OCI-LY3 (cell line): ENCODE data around the gene ALOX5.

Experiments used
- H2AFZ ChIP-seq: fragments of 200-600, 300-600 bp; shearing (Covaris generic); 2 replicates; pipeline ENCODE4 v1.6.0; 2014; ENCODE audit warnings: antibody characterized with exemption, low read depth, low read length
- H3K27ac ChIP-seq: fragments of 200-600, 300-600 bp; sonication (generic); 2 replicates; pipeline ENCODE4 v1.5.1; 2014; ENCODE audit warnings: mild to moderate bottlenecking, low read length, moderate library complexity, mixed read lengths
- H3K27me3 ChIP-seq: fragments of 200-600, 300-600 bp; sonication (generic); 2 replicates; pipeline ENCODE4 v1.6.1; 2014; ENCODE audit warnings: low read depth, low read length, mixed read lengths
- H3K36me3 ChIP-seq: fragments of 200-600, 300-600 bp; sonication (generic); replicated peaks from 2 replicates; pipeline ENCODE3; 2014; ENCODE audit warnings: low read depth, low read length, mixed read lengths
- H3K4me1 ChIP-seq: fragments of 300-600, 200-600 bp; sonication (generic); 2 replicates; pipeline ENCODE4 v1.6.1; 2014; ENCODE audit warnings: low read length, mixed read lengths
- H3K4me2 ChIP-seq: fragments of 200-600, 300-600 bp; sonication (generic); 2 replicates; pipeline ENCODE4 v1.6.1; 2014; ENCODE audit warnings: low read length, mixed read lengths
- H3K4me3 ChIP-seq: fragments of 300-600, 200-600 bp; sonication (generic); 2 replicates; pipeline ENCODE4 v1.5.1; 2014; ENCODE audit warnings: antibody characterized with exemption, mild to moderate bottlenecking, low read length, moderate library complexity
- H3K79me2 ChIP-seq: fragments of 300-600, 200-600 bp; shearing (Covaris generic); 2 replicates; pipeline ENCODE4 v1.6.1; 2014; ENCODE audit warnings: mild to moderate bottlenecking, low read length, mixed read lengths
- H3K9ac ChIP-seq: fragments of 300-600, 200-600 bp; shearing (Covaris generic); 2 replicates; pipeline ENCODE4 v1.6.0; 2014; ENCODE audit warnings: mild to moderate bottlenecking, low read length, moderate library complexity
- H3K9me3 ChIP-seq: fragments of 200-600, 300-600 bp; shearing (Covaris generic); 2 replicates; pipeline ENCODE4 v1.6.1; 2014; ENCODE audit warnings: low read length, mixed read lengths; ENCODE audit not compliant: insufficient read depth
- H4K20me1 ChIP-seq: fragments of 200-600, 300-600 bp; sonication (generic); 2 replicates; pipeline ENCODE4 v1.6.1; 2016; ENCODE audit warnings: low read length, mixed read lengths; ENCODE audit not compliant: insufficient read depth
- CTCF ChIP-seq: fragments of 200-600, 300-600 bp; sonication (generic); IDR thresholded peaks from 2 replicates; pipeline ENCODE4 v1.5.1; 2014; ENCODE audit warnings: antibody characterized with exemption, low read length, low read depth
- EZH2phosphoT487 ChIP-seq: fragments of 200-600 bp; shearing (Covaris generic); IDR thresholded peaks from 2 replicates; pipeline ENCODE4 v1.6.1; 2018; ENCODE audit warnings: antibody characterized with exemption, mixed run types, low read depth

Gene ALOX5

DNA sequence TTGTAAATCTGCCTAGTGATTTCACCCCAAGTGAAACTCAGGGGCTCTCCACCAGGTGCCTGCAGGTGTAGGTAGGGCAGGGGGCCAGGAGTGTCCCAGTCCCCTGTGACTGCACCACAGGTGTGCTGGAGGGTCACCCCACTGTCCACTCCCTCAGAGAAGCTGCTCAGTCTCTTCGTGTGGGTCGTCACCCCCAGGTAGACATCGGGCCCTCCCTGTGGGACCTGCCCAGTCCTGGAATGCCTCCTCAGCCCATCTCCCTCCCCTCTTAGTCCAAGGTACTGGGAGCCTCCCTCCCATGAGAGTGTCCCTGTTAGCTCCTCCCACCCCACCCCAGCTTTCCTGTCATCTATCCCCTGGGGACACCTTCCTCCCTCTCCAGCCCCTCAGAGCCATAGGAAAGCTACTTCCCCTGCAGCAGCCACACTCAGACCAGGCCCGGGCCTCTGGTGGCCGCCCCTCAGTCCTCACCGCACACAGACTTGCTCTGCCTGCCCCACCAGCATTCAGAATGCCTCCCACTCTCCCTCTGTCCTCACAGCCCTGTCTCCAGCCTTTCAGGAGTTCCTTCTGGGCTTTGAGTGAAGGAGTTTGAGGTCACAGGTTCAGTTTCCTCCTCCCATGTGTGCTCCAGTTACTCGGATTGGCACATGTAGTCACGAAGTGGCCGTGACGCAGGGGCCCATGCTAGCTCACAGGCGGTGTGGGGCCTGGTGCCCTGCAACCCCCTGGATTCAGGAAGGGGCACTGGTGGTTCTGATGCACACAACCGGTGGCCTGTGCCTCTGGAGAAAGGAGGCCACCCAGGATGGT lies 5.1 kb downstream of the ALOX5 start:
- no peak overlapping the region for H3K4me2 ChIP-seq
- no peaks in the 10 kb centered on the region for H3K79me2 ChIP-seq
- H3K27me3 ChIP-seq: no peaks in the 10 kb centered on the region
- no peaks in the 10 kb centered on the region for H3K9me3 ChIP-seq
- no peak overlapping the region for H2AFZ ChIP-seq
- H3K4me1 ChIP-seq: peaks cover 8% of the 10 kb centered on the region; the same call in 1 of the 2 replicates
- no peak overlapping the region for H3K9ac ChIP-seq
- H3K36me3 ChIP-seq: no peaks in the 10 kb centered on the region
- no peak overlapping the region for H3K4me3 ChIP-seq
- no peaks in the 10 kb centered on the region for H4K20me1 ChIP-seq
- H3K27ac ChIP-seq: no peak overlapping the region
- no peak for TF ChIP-seq EZH2phosphoT487
- TF ChIP-seq CTCF: no peak

GRCh38 chr10:45379891-45380540 lies 6.0 kb downstream of the ALOX5 start:
- Histone ChIP-seq H3K79me2 (no peaks in the 10 kb centered on the region), H3K4me1 (peaks cover 8% of the 10 kb centered on the region; the same call in 1 of the 2 replicates), H3K27me3 (no peaks in the 10 kb centered on the region), H3K9me3 (no peaks in the 10 kb centered on the region), H3K27ac (no peak overlapping the region), H3K4me3 (no peak overlapping the region), H3K36me3 (no peaks in the 10 kb centered on the region), H4K20me1 (no peaks in the 10 kb centered on the region), H3K9ac (no peak overlapping the region), H2AFZ (no peak overlapping the region), H3K4me2 (no peak overlapping the region)
- TF ChIP-seq EZH2phosphoT487 (no peak), CTCF (no peak)

DNA sequence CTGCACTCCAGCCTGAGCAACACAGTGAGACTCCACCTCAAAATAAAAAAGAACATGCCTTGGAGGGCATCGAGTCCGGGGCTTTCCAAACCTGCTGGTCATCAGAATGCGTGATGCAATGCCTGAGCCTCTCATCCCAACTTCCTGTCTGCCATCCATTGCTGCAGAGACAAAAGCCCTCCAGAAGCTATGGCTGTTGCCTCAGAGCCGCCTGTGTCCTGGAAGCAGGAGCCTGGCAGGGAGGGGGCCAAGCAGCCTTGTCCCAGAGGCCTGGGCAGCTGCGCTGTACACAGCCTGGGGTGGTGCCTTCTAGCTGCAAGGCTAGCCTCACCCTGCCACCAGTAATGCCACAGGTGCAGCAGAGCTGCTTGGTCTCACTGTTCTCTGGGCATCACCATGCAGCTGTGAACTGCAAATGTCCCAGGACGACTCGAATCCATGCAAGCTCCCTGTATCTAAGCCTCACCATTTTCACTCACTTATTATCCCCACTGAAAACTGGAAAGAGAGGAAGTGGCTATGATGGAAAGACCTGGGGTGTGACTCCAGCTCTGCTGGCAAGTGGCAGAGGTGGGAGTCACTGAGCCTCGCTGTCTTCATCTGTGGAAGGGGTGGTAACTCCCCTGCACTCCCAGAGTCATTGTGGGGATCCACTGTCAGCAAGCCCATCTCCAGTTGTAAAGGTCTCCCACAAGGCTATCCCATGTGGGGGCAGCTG lies 7.0 kb downstream of the ALOX5 start:
- H4K20me1 ChIP-seq: no peaks in the 10 kb centered on the region
- no peaks in the 10 kb centered on the region for H3K9me3 ChIP-seq
- TF ChIP-seq CTCF: no peak
- no peaks in the 10 kb centered on the region for H3K79me2 ChIP-seq
- H3K27ac ChIP-seq: no peak overlapping the region
- no peak overlapping the region for H3K4me2 ChIP-seq
- no peaks in the 10 kb centered on the region for H3K27me3 ChIP-seq
- H2AFZ ChIP-seq: no peak overlapping the region
- no peaks in the 10 kb centered on the region for H3K36me3 ChIP-seq
- H3K9ac ChIP-seq: no peak overlapping the region
- peaks cover 4% of the 10 kb centered on the region; the same call in 1 of the 2 replicates for H3K4me1 ChIP-seq
- no peak overlapping the region for H3K4me3 ChIP-seq

DNA sequence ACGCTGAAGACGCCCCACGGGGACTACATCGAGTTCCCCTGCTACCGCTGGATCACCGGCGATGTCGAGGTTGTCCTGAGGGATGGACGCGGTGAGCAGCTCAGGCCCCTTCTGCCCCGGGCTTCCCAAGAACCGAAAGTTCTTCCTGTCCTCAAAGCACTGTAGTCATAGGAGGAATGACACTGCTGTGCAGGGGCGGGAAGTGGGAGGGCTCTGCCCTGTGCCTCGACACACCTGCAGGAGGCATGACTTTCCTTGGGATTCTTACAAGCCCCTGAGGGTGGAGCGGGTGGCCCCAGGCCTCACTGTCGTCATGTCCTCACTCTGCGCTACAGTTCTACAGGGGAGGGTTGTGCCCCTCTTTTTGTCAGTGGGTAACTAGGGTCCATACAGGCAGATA lies 8.6 kb downstream of the ALOX5 start:
- H3K36me3 ChIP-seq: no peaks in the 10 kb centered on the region
- no peak overlapping the region for H3K27ac ChIP-seq
- TF ChIP-seq CTCF (no peak), EZH2phosphoT487 (no peak)
- no peaks in the 10 kb centered on the region for H3K9me3 ChIP-seq
- no peaks in the 10 kb centered on the region for H4K20me1 ChIP-seq
- H3K9ac ChIP-seq: no peak overlapping the region
- H3K79me2 ChIP-seq: no peaks in the 10 kb centered on the region
- H3K4me2 ChIP-seq: no peak overlapping the region
- H3K4me3 ChIP-seq: no peak overlapping the region
- H3K4me1 ChIP-seq: no peaks in the 10 kb centered on the region
- H3K27me3 ChIP-seq: no peaks in the 10 kb centered on the region
- H2AFZ ChIP-seq: no peak overlapping the region
